Adrenal gland (tissue), 5 donors: ENCODE measurements around the gene PCDHA5.

Source experiments
- CTCF ChIP-seq, 6 experiments: fragments of 450-650 bp in 4 of 6; fragments of 200-600 bp in 2 of 6; sonication (generic) in 1 of 6; IDR thresholded peaks; 1 replicate in 5 of 6; 2 replicates in 1 of 6; pipeline versions ENCODE4 v1.5.1 to v1.8.0; 2016 to 2021; ENCODE audit warnings: antibody characterized with exemption in 6 of 6, mild to moderate bottlenecking in 2 of 6, moderate library complexity in 1 of 6
- POLR2A ChIP-seq, 2 donors: fragments of 450-650 bp; IDR thresholded peaks; one replicate each; pipeline ENCODE4 v1.6.1; 2017; ENCODE audit warnings: antibody characterized with exemption in 2 of 2, mild to moderate bottlenecking in 2 of 2, moderate library complexity in 1 of 2
- donor health status: DM: no; HTN: no; CAD: no.

DNA sequence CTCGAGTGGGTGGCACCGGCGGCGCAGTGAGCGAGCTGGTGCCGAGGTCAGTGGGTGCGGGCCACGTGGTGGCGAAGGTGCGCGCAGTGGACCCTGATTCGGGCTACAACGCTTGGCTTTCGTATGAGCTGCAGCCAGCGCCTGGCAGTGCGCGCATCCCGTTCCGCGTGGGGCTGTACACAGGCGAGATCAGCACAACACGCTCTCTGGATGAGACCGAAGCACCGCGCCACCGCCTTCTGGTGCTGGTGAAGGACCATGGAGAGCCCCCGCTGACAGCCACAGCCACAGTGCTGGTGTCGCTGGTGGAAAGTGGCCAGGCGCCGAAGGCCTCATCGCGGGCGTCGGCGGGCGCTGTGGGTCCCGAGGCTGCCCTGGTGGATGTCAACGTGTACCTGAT is 2.1 kb downstream of the PCDHA5 start:
- no peak for TF ChIP-seq CTCF (IDR thresholded peaks at IDR 0.05)
- no peak for TF ChIP-seq POLR2A (IDR thresholded peaks at IDR 0.05)
